K562 (cell line): ENCODE measurements around the gene CHST14. TPM values are rescaled to one million over a fixed set of nuclear protein-coding genes. Genes with fewer than 3 reads are reported as not detected.

Experiments
- ARID2 ChIP-seq: fragments of 450-650 bp; IDR thresholded peaks from 2 replicates; pipeline ENCODE4 v1.6.1; 2017; ENCODE audit warnings: antibody characterized with exemption, mild to moderate bottlenecking
- C11orf30 ChIP-seq: fragments of 450-650 bp; IDR thresholded peaks from 2 replicates; pipeline ENCODE4 v1.6.1; 2016; ENCODE audit warnings: low read depth, mild to moderate bottlenecking
- DMBX1 ChIP-seq: fragments of 250-450 bp; sonication (Bioruptor Pico); IDR thresholded peaks from 2 replicates; pipeline ENCODE4 v1.8.0; 2022; ENCODE audit warnings: inconsistent platforms, mild to moderate bottlenecking, moderate library complexity, borderline replicate concordance
- ETS2 ChIP-seq: IDR thresholded peaks from 2 replicates; pipeline ENCODE4 v1.6.1; 2016; ENCODE audit warnings: borderline replicate concordance, missing genetic modification characterization, mild to moderate bottlenecking, moderate library complexity, missing compliant biosample characterization; ENCODE audit not compliant: poor library complexity, severe bottlenecking
- HNRNPUL1 ChIP-seq: fragments of 200-400 bp; formaldehyde crosslinking; IDR thresholded peaks from 2 replicates; pipeline ENCODE4 v1.6.1; 2017; ENCODE audit warnings: low read length
- KLF16 ChIP-seq: IDR thresholded peaks from 2 replicates; pipeline ENCODE4 v1.6.1; 2016; ENCODE audit warnings: antibody characterized with exemption
- NR2F6 ChIP-seq: fragments of 450-650 bp; formaldehyde crosslinking; IDR thresholded peaks from 2 replicates; pipeline ENCODE4 v1.4.0; 2020; ENCODE audit warnings: mild to moderate bottlenecking
- RBFOX2 ChIP-seq: fragments of 200-400 bp; formaldehyde crosslinking; IDR thresholded peaks from 2 replicates; pipeline ENCODE4 v1.6.1; 2017; ENCODE audit warnings: low read depth, mild to moderate bottlenecking, low read length, moderate library complexity
- TAL1 ChIP-seq: fragments of 450-650 bp; IDR thresholded peaks from 2 replicates; pipeline ENCODE4 v1.6.1; 2016; ENCODE audit warnings: mild to moderate bottlenecking
- ZNF75A ChIP-seq: fragments of 450-650 bp; formaldehyde crosslinking; IDR thresholded peaks from 2 replicates; pipeline ENCODE4 v1.4.0; 2020; ENCODE audit warnings: mild to moderate bottlenecking
- polyA plus RNA-seq, 8 experiments: library from polyadenylated mRNA; depleted of rRNA in 4 of 8; stranded (reverse) in 5 of 8; unstranded in 3 of 8; fragments of >200 nt; fragmentation: Nextera tagmentation in 2 of 8; fragmentation: Illumina TruSeq in 1 of 8; extraction: Ambion mirVana in 2 of 8; extraction: Trizol in 1 of 8; gene quantifications; 2 replicates each; pipeline versions ENCODE4 v1.2.1 to v1.2.3, GENCODE V29; 2011 to 2014; ENCODE audit warnings: inconsistent platforms in 1 of 8, missing spikeins in 1 of 8
- total RNA-seq, 7 experiments: library from RNA; depleted of rRNA in 6 of 7; stranded (reverse); fragments of >200 nt in 6 of 7; fragmentation: Illumina TruSeq in 2 of 7; extraction: Trizol in 2 of 7; gene quantifications; 2 replicates each; pipeline versions ENCODE4 v1.2.1 to v1.2.3, GENCODE V29; 2011 to 2021; ENCODE audit warnings: low replicate concordance in 1 of 7
- TF ChIP-seq, protein P1 (sequence below): sonication (generic); IDR thresholded peaks from 2 replicates; pipeline ENCODE4 v1.6.1; 2016
- TF ChIP-seq, protein P2 (sequence below): IDR thresholded peaks from 2 replicates; pipeline ENCODE4 v1.6.1; 2012; ENCODE audit warnings: low read depth, low read length, improper control_type of control experiment, borderline replicate concordance
- TF ChIP-seq, protein P3 (sequence below): fragments of 250-450 bp; sonication (Bioruptor Pico); IDR thresholded peaks from 2 replicates; pipeline ENCODE4 v1.8.0; 2021; ENCODE audit warnings: moderate library complexity, mild to moderate bottlenecking, inconsistent platforms
- TF ChIP-seq, protein P4 (sequence below): fragments of 200-600 bp; sonication (generic); IDR thresholded peaks from one replicate; pipeline ENCODE4 v1.6.1; 2012; ENCODE audit warnings: mild to moderate bottlenecking, low read depth, low read length, inconsistent platforms

CHST14 gene
- total and polyA plus RNA-seq, 9 of the 15 experiments (the other 6 are each of a cell fraction or from before 2014, with no cell fraction given), result 1.6 to 12.1 (median 4.5) TPM

DNA sequence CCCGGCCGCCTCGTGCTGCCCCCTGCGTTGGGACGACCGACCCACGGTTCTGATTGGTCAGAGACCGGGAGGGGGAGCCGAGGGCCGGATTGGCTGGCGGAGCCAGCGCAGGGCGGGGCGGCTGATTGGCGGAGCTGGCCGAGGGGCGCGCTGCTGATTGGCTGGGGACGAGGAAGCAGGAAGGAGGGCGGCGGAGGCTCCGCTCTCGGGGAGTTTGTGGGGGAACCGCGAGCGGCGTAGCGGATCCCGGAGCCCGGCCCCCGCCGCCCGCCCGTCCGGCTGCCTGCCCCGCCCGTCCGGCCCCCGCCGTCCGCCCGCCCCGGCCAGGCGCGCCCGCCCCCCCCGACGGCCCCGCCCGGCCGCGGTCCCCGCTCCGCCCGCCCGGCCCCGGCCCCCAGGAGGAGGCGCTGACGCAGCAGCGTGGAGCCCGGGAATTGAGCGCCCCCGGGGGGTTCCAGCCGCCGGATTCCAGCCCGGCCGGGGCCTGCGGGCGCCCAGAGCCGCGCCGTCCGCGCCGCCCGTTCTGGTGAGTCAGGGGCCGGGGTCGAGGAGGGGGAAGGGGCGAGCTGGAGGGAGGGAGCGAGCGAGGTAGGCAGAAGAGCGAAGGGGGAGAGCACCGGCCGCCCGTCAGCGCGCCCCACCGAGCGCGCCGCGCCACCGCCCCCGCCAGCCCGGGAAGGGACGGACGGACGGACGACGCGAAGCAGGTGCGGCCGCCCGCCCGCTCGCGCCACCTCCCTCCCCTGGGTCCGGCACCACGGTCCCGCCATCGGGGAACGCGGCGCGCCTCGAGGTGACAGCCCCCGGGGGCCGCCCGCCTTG lies 29.8 kb upstream of the CHST14 start, which contains the start of gene BAHD1 (continued):
- TF ChIP-seq, protein P1, sequence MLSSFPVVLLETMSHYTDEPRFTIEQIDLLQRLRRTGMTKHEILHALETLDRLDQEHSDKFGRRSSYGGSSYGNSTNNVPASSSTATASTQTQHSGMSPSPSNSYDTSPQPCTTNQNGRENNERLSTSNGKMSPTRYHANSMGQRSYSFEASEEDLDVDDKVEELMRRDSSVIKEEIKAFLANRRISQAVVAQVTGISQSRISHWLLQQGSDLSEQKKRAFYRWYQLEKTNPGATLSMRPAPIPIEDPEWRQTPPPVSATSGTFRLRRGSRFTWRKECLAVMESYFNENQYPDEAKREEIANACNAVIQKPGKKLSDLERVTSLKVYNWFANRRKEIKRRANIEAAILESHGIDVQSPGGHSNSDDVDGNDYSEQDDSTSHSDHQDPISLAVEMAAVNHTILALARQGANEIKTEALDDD, result no peak
- TF ChIP-seq C11orf30 (no peak), DMBX1 (CRISPR knock-in tag) (no peak), ETS2 (tag) (no peak), ARID2 (no peak), KLF16 (no peak), RBFOX2 (peak; percentile 65; the same call in 1 of the 2 replicates), ZNF75A (CRISPR knock-in tag) (no peak), NR2F6 (no peak), TAL1 (no peak), HNRNPUL1 (no peak)
- TF ChIP-seq, protein P2, sequence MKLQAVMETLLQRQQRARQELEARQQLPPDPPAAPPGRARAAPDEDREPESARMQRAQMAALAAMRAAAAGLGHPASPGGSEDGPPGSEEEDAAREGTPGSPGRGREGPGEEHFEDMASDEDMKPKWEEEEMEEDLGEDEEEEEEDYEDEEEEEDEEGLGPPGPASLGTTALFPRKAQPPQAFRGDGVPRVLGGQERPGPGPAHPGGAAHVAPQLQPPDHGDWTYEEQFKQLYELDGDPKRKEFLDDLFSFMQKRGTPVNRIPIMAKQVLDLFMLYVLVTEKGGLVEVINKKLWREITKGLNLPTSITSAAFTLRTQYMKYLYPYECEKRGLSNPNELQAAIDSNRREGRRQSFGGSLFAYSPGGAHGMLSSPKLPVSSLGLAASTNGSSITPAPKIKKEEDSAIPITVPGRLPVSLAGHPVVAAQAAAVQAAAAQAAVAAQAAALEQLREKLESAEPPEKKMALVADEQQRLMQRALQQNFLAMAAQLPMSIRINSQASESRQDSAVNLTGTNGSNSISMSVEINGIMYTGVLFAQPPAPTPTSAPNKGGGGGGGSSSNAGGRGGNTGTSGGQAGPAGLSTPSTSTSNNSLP, result no peak
- TF ChIP-seq, protein P3, sequence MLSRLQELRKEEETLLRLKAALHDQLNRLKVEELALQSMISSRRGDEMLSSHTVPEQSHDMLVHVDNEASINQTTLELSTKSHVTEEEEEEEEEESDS (CRISPR knock-in tag), result no peak
- TF ChIP-seq, protein P4, sequence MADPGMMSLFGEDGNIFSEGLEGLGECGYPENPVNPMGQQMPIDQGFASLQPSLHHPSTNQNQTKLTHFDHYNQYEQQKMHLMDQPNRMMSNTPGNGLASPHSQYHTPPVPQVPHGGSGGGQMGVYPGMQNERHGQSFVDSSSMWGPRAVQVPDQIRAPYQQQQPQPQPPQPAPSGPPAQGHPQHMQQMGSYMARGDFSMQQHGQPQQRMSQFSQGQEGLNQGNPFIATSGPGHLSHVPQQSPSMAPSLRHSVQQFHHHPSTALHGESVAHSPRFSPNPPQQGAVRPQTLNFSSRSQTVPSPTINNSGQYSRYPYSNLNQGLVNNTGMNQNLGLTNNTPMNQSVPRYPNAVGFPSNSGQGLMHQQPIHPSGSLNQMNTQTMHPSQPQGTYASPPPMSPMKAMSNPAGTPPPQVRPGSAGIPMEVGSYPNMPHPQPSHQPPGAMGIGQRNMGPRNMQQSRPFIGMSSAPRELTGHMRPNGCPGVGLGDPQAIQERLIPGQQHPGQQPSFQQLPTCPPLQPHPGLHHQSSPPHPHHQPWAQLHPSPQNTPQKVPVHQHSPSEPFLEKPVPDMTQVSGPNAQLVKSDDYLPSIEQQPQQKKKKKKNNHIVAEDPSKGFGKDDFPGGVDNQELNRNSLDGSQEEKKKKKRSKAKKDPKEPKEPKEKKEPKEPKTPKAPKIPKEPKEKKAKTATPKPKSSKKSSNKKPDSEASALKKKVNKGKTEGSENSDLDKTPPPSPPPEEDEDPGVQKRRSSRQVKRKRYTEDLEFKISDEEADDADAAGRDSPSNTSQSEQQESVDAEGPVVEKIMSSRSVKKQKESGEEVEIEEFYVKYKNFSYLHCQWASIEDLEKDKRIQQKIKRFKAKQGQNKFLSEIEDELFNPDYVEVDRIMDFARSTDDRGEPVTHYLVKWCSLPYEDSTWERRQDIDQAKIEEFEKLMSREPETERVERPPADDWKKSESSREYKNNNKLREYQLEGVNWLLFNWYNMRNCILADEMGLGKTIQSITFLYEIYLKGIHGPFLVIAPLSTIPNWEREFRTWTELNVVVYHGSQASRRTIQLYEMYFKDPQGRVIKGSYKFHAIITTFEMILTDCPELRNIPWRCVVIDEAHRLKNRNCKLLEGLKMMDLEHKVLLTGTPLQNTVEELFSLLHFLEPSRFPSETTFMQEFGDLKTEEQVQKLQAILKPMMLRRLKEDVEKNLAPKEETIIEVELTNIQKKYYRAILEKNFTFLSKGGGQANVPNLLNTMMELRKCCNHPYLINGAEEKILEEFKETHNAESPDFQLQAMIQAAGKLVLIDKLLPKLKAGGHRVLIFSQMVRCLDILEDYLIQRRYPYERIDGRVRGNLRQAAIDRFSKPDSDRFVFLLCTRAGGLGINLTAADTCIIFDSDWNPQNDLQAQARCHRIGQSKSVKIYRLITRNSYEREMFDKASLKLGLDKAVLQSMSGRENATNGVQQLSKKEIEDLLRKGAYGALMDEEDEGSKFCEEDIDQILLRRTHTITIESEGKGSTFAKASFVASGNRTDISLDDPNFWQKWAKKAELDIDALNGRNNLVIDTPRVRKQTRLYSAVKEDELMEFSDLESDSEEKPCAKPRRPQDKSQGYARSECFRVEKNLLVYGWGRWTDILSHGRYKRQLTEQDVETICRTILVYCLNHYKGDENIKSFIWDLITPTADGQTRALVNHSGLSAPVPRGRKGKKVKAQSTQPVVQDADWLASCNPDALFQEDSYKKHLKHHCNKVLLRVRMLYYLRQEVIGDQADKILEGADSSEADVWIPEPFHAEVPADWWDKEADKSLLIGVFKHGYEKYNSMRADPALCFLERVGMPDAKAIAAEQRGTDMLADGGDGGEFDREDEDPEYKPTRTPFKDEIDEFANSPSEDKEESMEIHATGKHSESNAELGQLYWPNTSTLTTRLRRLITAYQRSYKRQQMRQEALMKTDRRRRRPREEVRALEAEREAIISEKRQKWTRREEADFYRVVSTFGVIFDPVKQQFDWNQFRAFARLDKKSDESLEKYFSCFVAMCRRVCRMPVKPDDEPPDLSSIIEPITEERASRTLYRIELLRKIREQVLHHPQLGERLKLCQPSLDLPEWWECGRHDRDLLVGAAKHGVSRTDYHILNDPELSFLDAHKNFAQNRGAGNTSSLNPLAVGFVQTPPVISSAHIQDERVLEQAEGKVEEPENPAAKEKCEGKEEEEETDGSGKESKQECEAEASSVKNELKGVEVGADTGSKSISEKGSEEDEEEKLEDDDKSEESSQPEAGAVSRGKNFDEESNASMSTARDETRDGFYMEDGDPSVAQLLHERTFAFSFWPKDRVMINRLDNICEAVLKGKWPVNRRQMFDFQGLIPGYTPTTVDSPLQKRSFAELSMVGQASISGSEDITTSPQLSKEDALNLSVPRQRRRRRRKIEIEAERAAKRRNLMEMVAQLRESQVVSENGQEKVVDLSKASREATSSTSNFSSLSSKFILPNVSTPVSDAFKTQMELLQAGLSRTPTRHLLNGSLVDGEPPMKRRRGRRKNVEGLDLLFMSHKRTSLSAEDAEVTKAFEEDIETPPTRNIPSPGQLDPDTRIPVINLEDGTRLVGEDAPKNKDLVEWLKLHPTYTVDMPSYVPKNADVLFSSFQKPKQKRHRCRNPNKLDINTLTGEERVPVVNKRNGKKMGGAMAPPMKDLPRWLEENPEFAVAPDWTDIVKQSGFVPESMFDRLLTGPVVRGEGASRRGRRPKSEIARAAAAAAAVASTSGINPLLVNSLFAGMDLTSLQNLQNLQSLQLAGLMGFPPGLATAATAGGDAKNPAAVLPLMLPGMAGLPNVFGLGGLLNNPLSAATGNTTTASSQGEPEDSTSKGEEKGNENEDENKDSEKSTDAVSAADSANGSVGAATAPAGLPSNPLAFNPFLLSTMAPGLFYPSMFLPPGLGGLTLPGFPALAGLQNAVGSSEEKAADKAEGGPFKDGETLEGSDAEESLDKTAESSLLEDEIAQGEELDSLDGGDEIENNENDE, result no peak
